CD8-positive, alpha-beta memory T cell (primary cell): ENCODE data around the gene GABRR2. TPM values are rescaled to one million over a fixed set of nuclear protein-coding genes. Genes with fewer than 3 reads are reported as not detected.

Experiments
- CTCF ChIA-PET: fragments of 350-600 bp; sonication (Branson Sonifier 250); formaldehyde crosslinking; loops from one replicate; lab custom pipeline; 2021; ENCODE audit warnings: antibody characterized with exemption; lab: Charles Lee
- POLR2A ChIA-PET: fragments of 350-600 bp; sonication (Branson Sonifier 250); formaldehyde crosslinking; loops from one replicate; lab custom pipeline; 2021; ENCODE audit warnings: antibody characterized with exemption; lab: Charles Lee
- DNase-seq, 5 donors: peaks; one replicate each; pipeline versions ENCODE4 v3.0.0 to v3.0.0-alpha.2; 2020 to 2022; ENCODE audit warnings: mixed read lengths in 1 of 5
- H3K27ac ChIP-seq: one replicate; pipeline ENCODE4 v1.7.0; 2013; ENCODE audit warnings: low read depth, mild to moderate bottlenecking, low read length, moderate library complexity
- H3K27me3 ChIP-seq: 2 replicates; pipeline ENCODE4 v1.7.0; 2013; ENCODE audit warnings: low read length, mild to moderate bottlenecking; ENCODE audit not compliant: insufficient read depth, poor library complexity, severe bottlenecking
- H3K36me3 ChIP-seq: 2 replicates; pipeline ENCODE4 v1.7.0; 2013; ENCODE audit warnings: mild to moderate bottlenecking, low read length, moderate library complexity; ENCODE audit not compliant: insufficient read depth
- H3K4me1 ChIP-seq: 2 replicates; pipeline ENCODE4 v1.7.0; 2013; ENCODE audit warnings: mild to moderate bottlenecking, low read length, moderate library complexity; ENCODE audit not compliant: insufficient read depth
- H3K4me3 ChIP-seq: 2 replicates; pipeline ENCODE4 v1.7.0; 2013; ENCODE audit warnings: mild to moderate bottlenecking, low read length
- H3K9me3 ChIP-seq: 2 replicates; pipeline ENCODE4 v1.7.0; 2013; ENCODE audit warnings: mild to moderate bottlenecking, low read length
- H3K27ac Mint-ChIP-seq, 8 donors: one replicate each; pipeline ENCODE4 v1.8.0; 2020 to 2021; ENCODE audit warnings: mixed read lengths in 8 of 8, mild to moderate bottlenecking in 6 of 8, inconsistent platforms in 3 of 8, moderate library complexity in 3 of 8
- H3K27me3 Mint-ChIP-seq, 2 donors: one replicate each; pipeline ENCODE4 v1.8.0; 2020 to 2021; ENCODE audit warnings: mixed read lengths in 2 of 2, mild to moderate bottlenecking in 1 of 2, moderate library complexity in 1 of 2
- H3K36me3 Mint-ChIP-seq, 3 donors: one replicate each; pipeline ENCODE4 v1.8.0; 2020 to 2021; ENCODE audit warnings: mixed read lengths in 3 of 3, inconsistent platforms in 1 of 3, mild to moderate bottlenecking in 1 of 3
- H3K4me1 Mint-ChIP-seq, 3 donors: one replicate each; pipeline ENCODE4 v1.8.0; 2020 to 2021; ENCODE audit warnings: mixed read lengths in 3 of 3, inconsistent platforms in 1 of 3, mild to moderate bottlenecking in 1 of 3
- H3K4me3 Mint-ChIP-seq, 7 donors: one replicate each; pipeline ENCODE4 v1.8.0; 2020 to 2021; ENCODE audit warnings: mixed read lengths in 7 of 7, mild to moderate bottlenecking in 6 of 7, moderate library complexity in 4 of 7, inconsistent platforms in 2 of 7
- H3K9me3 Mint-ChIP-seq, 5 donors: one replicate each; pipeline ENCODE4 v1.8.0; 2020 to 2022; ENCODE audit warnings: mixed read lengths in 5 of 5, mild to moderate bottlenecking in 3 of 5, moderate library complexity in 2 of 5, inconsistent platforms in 1 of 5
- polyA plus RNA-seq: library from polyadenylated mRNA; unstranded; fragments of 300-500 nt; fragmentation: Illumina TruSeq; gene quantifications from one replicate; pipeline ENCODE4 v1.2.3, GENCODE V29; 2021
- total RNA-seq, 2 experiments: library from RNA; stranded (reverse); gene quantifications; one replicate each; pipeline ENCODE4 v1.2.3, GENCODE V29; 2021

Gene GABRR2
- total and polyA plus RNA-seq, 3 experiments from 2014 or later, result 0.16 to 0.24 (median 0.20) TPM

GRCh38 chr6:89214197-89214596 is 100.9 kb downstream of the GABRR2 start:
- CTCF ChIA-PET, result no interaction called here
- Histone ChIP-seq H3K27me3 (no peaks in the 10 kb centered on the region), H3K4me3 (no peak overlapping the region), H3K36me3 (no peaks in the 10 kb centered on the region), H3K9me3 (no peaks in the 10 kb centered on the region), H3K27ac (no peak overlapping the region), H3K4me1 (no peaks in the 10 kb centered on the region)
- DNase-seq, result no peak
- Mint-ChIP-seq H3K4me1 (no peaks in the 10 kb centered on the region), H3K27ac (no peak overlapping the region), H3K4me3 (no peak overlapping the region), H3K36me3 (peaks cover 0 to 3% (median 0%) of the 10 kb centered on the region in 3 donors), H3K27me3 (peaks cover 8 to 33% of the 10 kb centered on the region in 2 donors), H3K9me3 (no peaks in the 10 kb centered on the region)
- POLR2A ChIA-PET, result no interaction called here

- H3K4me1 Mint-ChIP-seq, result no peaks in the 10 kb centered on the region
- peaks cover 8 to 22% of the 10 kb centered on the region in 2 donors for H3K27me3 Mint-ChIP-seq
- no peaks in the 10 kb centered on the region for H3K4me1 ChIP-seq
- H3K9me3 ChIP-seq, result no peaks in the 10 kb centered on the region
- peaks cover 0 to 3% (median 0%) of the 10 kb centered on the region in 3 donors for H3K36me3 Mint-ChIP-seq
- H3K4me3 Mint-ChIP-seq, result no peak overlapping the region
- DNase-seq, result no peak
- no peak overlapping the region for H3K4me3 ChIP-seq
- ChIA-PET CTCF (interaction anchor here (1.0 kb wide), 1 partner anchor 8 kb away, joined by 5 read pairs; no protein-coding TSS in a partner anchor), POLR2A (no interaction called here)
- no peak overlapping the region for H3K27ac Mint-ChIP-seq
- H3K36me3 ChIP-seq, result no peaks in the 10 kb centered on the region
- H3K27ac ChIP-seq, result no peak overlapping the region
- H3K9me3 Mint-ChIP-seq, result no peaks in the 10 kb centered on the region
- H3K27me3 ChIP-seq, result no peaks in the 10 kb centered on the region
Observed at GRCh38 chr6:89212472-89212871, 102.6 kb downstream of the GABRR2 start.

- no peaks in the 10 kb centered on the region for H3K27me3 ChIP-seq
- Mint-ChIP-seq H3K27ac (no peak overlapping the region), H3K36me3 (peaks cover 0 to 3% (median 0%) of the 10 kb centered on the region in 3 donors), H3K27me3 (peaks cover 4 to 21% of the 10 kb centered on the region in 2 donors), H3K4me3 (no peak overlapping the region), H3K4me1 (no peaks in the 10 kb centered on the region), H3K9me3 (no peaks in the 10 kb centered on the region)
- DNase-seq, result no peak
- H3K9me3 ChIP-seq, result no peaks in the 10 kb centered on the region
- no peaks in the 10 kb centered on the region for H3K4me1 ChIP-seq
- H3K36me3 ChIP-seq, result no peaks in the 10 kb centered on the region
- no peak overlapping the region for H3K4me3 ChIP-seq
- CTCF ChIA-PET, result no interaction called here
- no peak overlapping the region for H3K27ac ChIP-seq
- POLR2A ChIA-PET, result no interaction called here
Observed at GRCh38 chr6:89209457-89209856, 105.6 kb downstream of the GABRR2 start.

- Histone ChIP-seq H3K27me3 (no peaks in the 10 kb centered on the region), H3K4me1 (no peaks in the 10 kb centered on the region), H3K27ac (no peak overlapping the region), H3K4me3 (no peak overlapping the region), H3K36me3 (no peaks in the 10 kb centered on the region), H3K9me3 (no peaks in the 10 kb centered on the region)
- CTCF ChIA-PET, result no interaction called here
- Mint-ChIP-seq H3K27ac (no peak overlapping the region), H3K4me1 (no peaks in the 10 kb centered on the region), H3K27me3 (peaks cover 4 to 23% of the 10 kb centered on the region in 2 donors), H3K9me3 (no peaks in the 10 kb centered on the region), H3K4me3 (no peak overlapping the region), H3K36me3 (peaks cover 0 to 2% (median 0%) of the 10 kb centered on the region in 3 donors)
- no peak for DNase-seq
- POLR2A ChIA-PET, result no interaction called here
Observed at GRCh38 chr6:89208551-89208950, 106.5 kb downstream of the GABRR2 start.

Other genes with a start within 250 kb of the GABRR2 start
- gene PNRC1, start 234.5 kb downstream of the GABRR2 start, total RNA-seq, result 10 to 100 TPM; 79.4 to 84.5 TPM
- 597 TPM for gene PNRC1, start 234.5 kb downstream of the GABRR2 start, polyA plus RNA-seq
- gene SRSF12, start 197.2 kb downstream of the GABRR2 start, total RNA-seq, result under 1 TPM; 0.71 to 0.81 TPM
- 0.23 TPM for gene SRSF12, start 197.2 kb downstream of the GABRR2 start, polyA plus RNA-seq
- 10 to 100 TPM; 17.6 to 18.7 TPM for gene PM20D2, start 169.2 kb downstream of the GABRR2 start, total RNA-seq
- gene PM20D2, start 169.2 kb downstream of the GABRR2 start, polyA plus RNA-seq, result 8.8 TPM
- gene GABRR1, start 97.9 kb downstream of the GABRR2 start, total RNA-seq, result not detected
- not detected for gene GABRR1, start 97.9 kb downstream of the GABRR2 start, polyA plus RNA-seq
- 10 to 100 TPM; 27.1 to 27.2 TPM for gene UBE2J1, start 37.4 kb upstream of the GABRR2 start, total RNA-seq
- 36.0 TPM for gene UBE2J1, start 37.4 kb upstream of the GABRR2 start, polyA plus RNA-seq
- 1 to 10 TPM; 7.3 to 8.7 TPM for gene RRAGD, start 97.0 kb upstream of the GABRR2 start, total RNA-seq
- 1.4 TPM for gene RRAGD, start 97.0 kb upstream of the GABRR2 start, polyA plus RNA-seq
- 1 to 10 TPM; 3.0 to 3.4 TPM for gene ANKRD6, start 117.9 kb upstream of the GABRR2 start, total RNA-seq
- 2.8 TPM for gene ANKRD6, start 117.9 kb upstream of the GABRR2 start, polyA plus RNA-seq